HG03097 (cell line): ENCODE results near the gene PPP4R2.
A peak's percentile ranks its signal among the peaks of the same experiment; 100 is the strongest.

Experiments used
- ATAC-seq: cut with Tn5 transposase; IDR thresholded peaks from one replicate; pipeline ENCODE4 v1.9.1; 2021; ENCODE audit not compliant: unreplicated experiment, low FRiP score

Gene PPP4R2

GRCh38 chr3:73068419-73068818 lies 71.8 kb downstream of the PPP4R2 start:
- ATAC-seq: no peak

GRCh38 chr3:73069187-73069586 lies 72.6 kb downstream of the PPP4R2 start:
- no peak for ATAC-seq

- ATAC-seq: no peak
Measured at GRCh38 chr3:73069775-73070444, 73.3 kb downstream of the PPP4R2 start.

- ATAC-seq: no peak
Measured at GRCh38 chr3:73070675-73071575, 74.3 kb downstream of the PPP4R2 start.

- no peak for ATAC-seq
Measured at GRCh38 chr3:73071952-73072351, 75.3 kb downstream of the PPP4R2 start.

- ATAC-seq: no peak
Measured at GRCh38 chr3:73072634-73073033, 76.0 kb downstream of the PPP4R2 start.

- no peak for ATAC-seq
Measured at GRCh38 chr3:73073091-73073707, 76.6 kb downstream of the PPP4R2 start.

- no peak for ATAC-seq
Measured at GRCh38 chr3:73074781-73075180, 78.2 kb downstream of the PPP4R2 start.

GRCh38 chr3:73080216-73080966 lies 83.8 kb downstream of the PPP4R2 start:
- ATAC-seq: no peak

GRCh38 chr3:73081140-73081539 lies 84.5 kb downstream of the PPP4R2 start:
- ATAC-seq: no peak

- ATAC-seq: no peak
Measured at GRCh38 chr3:73084170-73084569, 87.6 kb downstream of the PPP4R2 start.

- no peak for ATAC-seq
Measured at GRCh38 chr3:73086071-73086494, 89.5 kb downstream of the PPP4R2 start.

GRCh38 chr3:73094129-73094528 lies 97.5 kb downstream of the PPP4R2 start:
- ATAC-seq: no peak

- no peak for ATAC-seq
Measured at GRCh38 chr3:73094951-73095350, 98.3 kb downstream of the PPP4R2 start.

GRCh38 chr3:73096169-73096568 lies 99.6 kb downstream of the PPP4R2 start:
- no peak for ATAC-seq

GRCh38 chr3:73098026-73098425 lies 101.4 kb downstream of the PPP4R2 start:
- ATAC-seq: no peak

- no peak for ATAC-seq
Measured at GRCh38 chr3:73098873-73099272, 102.3 kb downstream of the PPP4R2 start.

- peak; percentile 89 for ATAC-seq
Measured at GRCh38 chr3:73100741-73101559, 104.3 kb downstream of the PPP4R2 start.

GRCh38 chr3:73101881-73102280 lies 105.3 kb downstream of the PPP4R2 start:
- ATAC-seq: no peak

GRCh38 chr3:73107215-73107614 lies 110.6 kb downstream of the PPP4R2 start:
- ATAC-seq: no peak
